ENCODE data around the gene IFT172. TPM values are rescaled to one million over a fixed set of nuclear protein-coding genes. Genes with fewer than 3 reads are reported as not detected.
A peak's percentile ranks its signal among the peaks of the same experiment; 100 is the strongest.
"Not testable (repeated sequence)": the region's sequence is repeated elsewhere in the genome, so short reads cannot be mapped to it uniquely, and the experiment has no call there.

Gene IFT172, protein sequence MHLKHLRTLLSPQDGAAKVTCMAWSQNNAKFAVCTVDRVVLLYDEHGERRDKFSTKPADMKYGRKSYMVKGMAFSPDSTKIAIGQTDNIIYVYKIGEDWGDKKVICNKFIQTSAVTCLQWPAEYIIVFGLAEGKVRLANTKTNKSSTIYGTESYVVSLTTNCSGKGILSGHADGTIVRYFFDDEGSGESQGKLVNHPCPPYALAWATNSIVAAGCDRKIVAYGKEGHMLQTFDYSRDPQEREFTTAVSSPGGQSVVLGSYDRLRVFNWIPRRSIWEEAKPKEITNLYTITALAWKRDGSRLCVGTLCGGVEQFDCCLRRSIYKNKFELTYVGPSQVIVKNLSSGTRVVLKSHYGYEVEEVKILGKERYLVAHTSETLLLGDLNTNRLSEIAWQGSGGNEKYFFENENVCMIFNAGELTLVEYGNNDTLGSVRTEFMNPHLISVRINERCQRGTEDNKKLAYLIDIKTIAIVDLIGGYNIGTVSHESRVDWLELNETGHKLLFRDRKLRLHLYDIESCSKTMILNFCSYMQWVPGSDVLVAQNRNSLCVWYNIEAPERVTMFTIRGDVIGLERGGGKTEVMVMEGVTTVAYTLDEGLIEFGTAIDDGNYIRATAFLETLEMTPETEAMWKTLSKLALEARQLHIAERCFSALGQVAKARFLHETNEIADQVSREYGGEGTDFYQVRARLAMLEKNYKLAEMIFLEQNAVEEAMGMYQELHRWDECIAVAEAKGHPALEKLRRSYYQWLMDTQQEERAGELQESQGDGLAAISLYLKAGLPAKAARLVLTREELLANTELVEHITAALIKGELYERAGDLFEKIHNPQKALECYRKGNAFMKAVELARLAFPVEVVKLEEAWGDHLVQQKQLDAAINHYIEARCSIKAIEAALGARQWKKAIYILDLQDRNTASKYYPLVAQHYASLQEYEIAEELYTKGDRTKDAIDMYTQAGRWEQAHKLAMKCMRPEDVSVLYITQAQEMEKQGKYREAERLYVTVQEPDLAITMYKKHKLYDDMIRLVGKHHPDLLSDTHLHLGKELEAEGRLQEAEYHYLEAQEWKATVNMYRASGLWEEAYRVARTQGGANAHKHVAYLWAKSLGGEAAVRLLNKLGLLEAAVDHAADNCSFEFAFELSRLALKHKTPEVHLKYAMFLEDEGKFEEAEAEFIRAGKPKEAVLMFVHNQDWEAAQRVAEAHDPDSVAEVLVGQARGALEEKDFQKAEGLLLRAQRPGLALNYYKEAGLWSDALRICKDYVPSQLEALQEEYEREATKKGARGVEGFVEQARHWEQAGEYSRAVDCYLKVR (N-terminal part only)
- 10 to 100 TPM in 2 of 4 donors, 1 to 10 TPM in 2; 3.1 to 16.8 (median 8.6) TPM for total RNA-seq

DNA sequence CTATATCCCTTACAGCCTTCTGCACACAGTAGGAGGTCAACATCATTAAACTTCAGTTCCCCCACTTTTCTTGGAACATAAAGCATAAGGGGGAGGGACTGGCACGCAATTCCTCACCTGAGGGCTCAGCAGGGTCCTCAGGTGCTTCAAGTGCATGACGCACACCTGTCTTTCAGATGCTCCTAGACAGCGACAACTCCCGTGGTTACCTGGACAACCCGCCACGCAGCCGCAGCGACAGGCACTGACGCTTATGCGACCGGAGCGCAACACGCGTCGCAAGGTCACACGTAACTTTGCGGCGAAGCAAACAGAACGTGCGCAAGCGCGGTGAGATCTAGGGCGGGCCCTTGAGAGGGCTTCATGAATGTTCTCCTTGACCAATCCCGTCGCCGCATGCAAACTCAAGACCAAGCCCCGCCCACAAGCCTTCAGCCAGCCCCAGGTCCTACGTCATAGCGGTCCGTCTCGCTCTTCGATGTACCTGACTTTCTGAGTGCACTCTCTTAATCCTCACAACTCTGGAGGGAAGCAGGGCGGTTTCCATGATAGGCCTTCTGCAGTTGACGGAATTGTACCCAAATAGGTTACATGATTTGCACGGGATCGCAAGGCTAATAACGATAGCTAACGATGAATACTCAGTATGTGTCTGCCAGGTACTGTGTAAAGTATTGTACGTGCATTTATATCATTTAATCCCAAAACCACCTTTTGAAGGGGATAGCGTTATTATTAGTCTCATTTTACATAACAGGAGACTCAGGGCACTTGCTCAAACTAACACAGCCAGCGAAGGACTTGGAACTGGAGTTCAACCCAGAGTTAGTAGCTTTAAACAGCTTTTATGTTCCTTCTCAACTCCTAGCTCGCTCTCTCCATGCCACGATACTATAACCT is at the start of gene IFT172:
Gene IFT172 (minus strand): TSS at position 246 of the 900 bp plus-strand sequence. CDS start 90 bp downstream, at position 156.
- in situ Hi-C loops (cut with MboI; ENCODE audit: low sequenced_read_pairs in 4 of 4) = no loop called here
- peaks cover 0 to 3% of the 10 kb centered on the region in 2 donors for H3K36me3 ChIP-seq
- intact Hi-C loops (cut with DNase I; ENCODE audit: low total_unique reads) = loop anchor here (1.0 to 10.0 kb wide), 6 partner anchors 81 to 275 kb away; partner anchors contain the start of genes ATRAID, CAD, CCDC121 and GPN1

DNA sequence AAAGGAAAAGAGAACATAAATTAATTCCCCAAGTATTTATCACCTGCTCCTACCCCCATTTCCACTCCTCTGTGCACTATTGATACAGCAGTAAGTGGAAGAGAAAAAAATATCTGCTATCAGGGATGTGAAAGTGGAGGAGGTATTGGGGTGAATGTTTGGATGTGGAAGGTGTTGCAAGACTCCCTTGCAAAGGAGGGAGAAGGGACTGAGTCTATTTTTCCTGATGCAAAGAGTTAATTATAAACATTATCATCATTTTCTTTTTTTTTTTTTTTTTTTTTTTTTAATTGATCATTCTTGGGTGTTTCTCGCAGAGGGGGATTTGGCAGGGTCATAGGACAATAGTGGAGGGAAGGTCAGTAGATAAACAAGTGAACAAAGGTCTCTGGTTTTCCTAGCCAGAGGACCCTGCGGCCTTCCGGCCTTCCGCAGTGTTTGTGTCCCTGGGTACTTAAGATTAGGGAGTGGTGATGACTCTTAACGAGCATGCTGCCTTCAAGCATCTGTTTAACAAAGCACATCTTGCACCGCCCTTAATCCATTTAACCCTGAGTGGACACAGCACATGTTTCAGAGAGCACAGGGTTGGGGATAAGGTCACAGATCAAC is 49.4 kb upstream of the IFT172 start:
- H3K4me3 ChIP-seq; H3K36me3 ChIP-seq; DNase-seq; H3K27ac ChIP-seq; H3K4me1 ChIP-seq; intact Hi-C loops (cut with DNase I; ENCODE audit: low total_unique reads); in situ Hi-C loops (cut with MboI; ENCODE audit: low sequenced_read_pairs in 4 of 4); ATAC-seq; H3K27me3 ChIP-seq; H3K9me3 ChIP-seq: not testable (repeated sequence)

More for the DNA sequence above, at the start of gene IFT172:
- Histone ChIP-seq H3K9me3 (no peaks in the 10 kb centered on the region), H3K27me3 (peaks cover 0 to 7% (median 0%) of the 10 kb centered on the region in 3 donors), H3K4me3 (peak within 1 kb of the TSS; percentile 69 to 83 (median 77)), H3K27ac (peak within 1 kb of the TSS; percentile 75 to 85 (median 83)), H3K4me1 (peaks cover 13 to 25% of the 10 kb centered on the region in 2 donors)
- TF ChIP-seq, protein P1, sequence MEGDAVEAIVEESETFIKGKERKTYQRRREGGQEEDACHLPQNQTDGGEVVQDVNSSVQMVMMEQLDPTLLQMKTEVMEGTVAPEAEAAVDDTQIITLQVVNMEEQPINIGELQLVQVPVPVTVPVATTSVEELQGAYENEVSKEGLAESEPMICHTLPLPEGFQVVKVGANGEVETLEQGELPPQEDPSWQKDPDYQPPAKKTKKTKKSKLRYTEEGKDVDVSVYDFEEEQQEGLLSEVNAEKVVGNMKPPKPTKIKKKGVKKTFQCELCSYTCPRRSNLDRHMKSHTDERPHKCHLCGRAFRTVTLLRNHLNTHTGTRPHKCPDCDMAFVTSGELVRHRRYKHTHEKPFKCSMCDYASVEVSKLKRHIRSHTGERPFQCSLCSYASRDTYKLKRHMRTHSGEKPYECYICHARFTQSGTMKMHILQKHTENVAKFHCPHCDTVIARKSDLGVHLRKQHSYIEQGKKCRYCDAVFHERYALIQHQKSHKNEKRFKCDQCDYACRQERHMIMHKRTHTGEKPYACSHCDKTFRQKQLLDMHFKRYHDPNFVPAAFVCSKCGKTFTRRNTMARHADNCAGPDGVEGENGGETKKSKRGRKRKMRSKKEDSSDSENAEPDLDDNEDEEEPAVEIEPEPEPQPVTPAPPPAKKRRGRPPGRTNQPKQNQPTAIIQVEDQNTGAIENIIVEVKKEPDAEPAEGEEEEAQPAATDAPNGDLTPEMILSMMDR (IDR thresholded peaks at IDR 0.05 in 4 of 5, conservative IDR thresholded peaks at IDR 0.05 in 1 of 5) = no peak
- TF ChIP-seq POLR2A (IDR thresholded peaks at IDR 0.05) = peak; percentile 48 to 76
- DNase-seq = peak; percentile 99
- ATAC-seq = peak; percentile 99

DNA sequence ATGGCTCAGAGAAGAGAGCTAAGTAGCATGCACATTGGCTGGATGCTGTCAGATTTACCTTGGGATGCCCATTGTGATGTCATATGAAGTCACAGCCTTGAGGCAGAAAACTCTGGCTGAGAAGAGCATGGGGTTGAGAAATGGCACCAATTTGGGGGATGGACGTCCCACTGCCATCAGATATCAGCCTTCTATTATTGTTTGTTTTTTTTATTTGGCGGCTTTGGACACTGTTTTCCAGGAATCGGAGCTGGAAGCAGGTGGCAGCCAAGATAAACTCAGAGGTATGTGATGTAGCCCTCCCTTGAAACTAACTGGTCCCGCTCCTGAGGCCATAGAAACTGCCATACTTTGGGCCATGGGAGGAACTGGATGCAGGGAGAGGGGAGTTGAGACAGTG is 47.7 kb upstream of the IFT172 start:
- intact Hi-C loops (cut with DNase I; ENCODE audit: low total_unique reads) = no loop called here
- DNase-seq (no peak), ATAC-seq (no peak)
- no peak overlapping the region for H3K4me3 ChIP-seq
- H3K27ac ChIP-seq = no peak overlapping the region
- H3K27me3 ChIP-seq = no peaks in the 10 kb centered on the region
- no peaks in the 10 kb centered on the region for H3K9me3 ChIP-seq
- no peaks in the 10 kb centered on the region for H3K36me3 ChIP-seq
- no peak for TF ChIP-seq POLR2A (IDR thresholded peaks at IDR 0.05)
- TF ChIP-seq, protein P1 (IDR thresholded peaks at IDR 0.05 in 4 of 5, conservative IDR thresholded peaks at IDR 0.05 in 1 of 5) = no peak
- H3K4me1 ChIP-seq = no peaks in the 10 kb centered on the region
- in situ Hi-C loops (cut with MboI; ENCODE audit: low sequenced_read_pairs in 4 of 4) = no loop called here

DNA sequence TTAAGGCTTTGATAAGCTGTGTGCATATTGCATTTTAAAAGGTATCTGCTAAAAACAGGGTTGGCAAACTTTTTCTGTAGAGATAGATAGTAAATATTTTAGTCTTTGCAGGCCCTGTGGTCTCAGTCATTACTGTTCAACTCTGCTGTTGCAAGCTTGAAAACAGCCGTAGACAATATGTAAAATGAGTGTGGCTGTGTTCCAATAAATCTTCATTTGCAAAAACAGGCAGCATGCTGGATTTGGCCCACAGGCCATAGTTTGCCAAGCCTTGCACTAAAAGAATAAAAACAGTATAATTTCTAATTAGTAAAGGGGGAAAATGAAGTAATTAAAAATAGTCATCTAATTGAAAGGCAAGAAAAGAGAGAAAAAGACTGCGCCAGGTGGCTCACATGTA is 42.4 kb upstream of the IFT172 start:
- intact Hi-C loops (cut with DNase I; ENCODE audit: low total_unique reads) = no loop called here
- H3K4me3 ChIP-seq = no peak overlapping the region
- no peaks in the 10 kb centered on the region for H3K27me3 ChIP-seq
- no peaks in the 10 kb centered on the region for H3K36me3 ChIP-seq
- no peaks in the 10 kb centered on the region for H3K9me3 ChIP-seq
- in situ Hi-C loops (cut with MboI; ENCODE audit: low sequenced_read_pairs in 4 of 4) = no loop called here
- no peak for ATAC-seq
- DNase-seq = no peak
- no peak overlapping the region for H3K27ac ChIP-seq
- no peaks in the 10 kb centered on the region for H3K4me1 ChIP-seq
- TF ChIP-seq, protein P1 (IDR thresholded peaks at IDR 0.05 in 4 of 5, conservative IDR thresholded peaks at IDR 0.05 in 1 of 5) = no peak
- TF ChIP-seq POLR2A (IDR thresholded peaks at IDR 0.05) = no peak
